ENCODE measurements around the gene VIT. TPM values are rescaled to one million over a fixed set of nuclear protein-coding genes. Genes with fewer than 3 reads are reported as not detected.

VIT gene
- total RNA-seq, 1 experiment from 2014 or later, result not detected

DNA sequence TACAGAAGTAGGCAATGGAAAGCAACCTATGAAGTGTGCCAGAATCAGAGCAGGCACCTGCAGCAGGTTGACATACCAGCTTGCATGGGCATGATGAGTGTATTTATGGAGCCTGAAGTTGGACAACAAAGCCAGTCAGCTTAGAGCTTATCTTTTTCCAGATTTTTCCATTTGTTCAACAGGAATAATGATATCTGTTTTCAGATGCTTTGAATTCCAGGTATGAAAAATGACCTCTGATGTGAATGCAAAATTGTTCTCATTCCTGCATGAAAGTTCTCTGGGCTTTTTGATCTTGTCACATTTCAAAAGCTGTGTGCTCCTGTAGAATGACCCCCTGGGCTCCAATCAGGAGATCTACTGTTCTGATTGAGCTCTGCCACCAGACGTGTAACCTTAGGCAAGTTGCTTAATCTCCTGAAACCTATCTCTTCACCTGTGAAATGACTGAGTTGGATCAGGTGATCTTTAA lies 38.2 kb upstream of the VIT start:
- intact Hi-C loops (cut with micrococcal nuclease), result no loop called here
- H3K27me3 ChIP-seq (ENCODE audit: low read length), result no peaks in the 10 kb centered on the region
- H3K4me1 ChIP-seq (ENCODE audit: insufficient read depth, low read length), result no peaks in the 10 kb centered on the region; the same call in 1 of the 2 replicates
- H3F3A ChIP-seq (ENCODE audit: low read length, unreplicated experiment), result no peaks in the 10 kb centered on the region
- H3K9me3 ChIP-seq (ENCODE audit: low read length), result no peaks in the 10 kb centered on the region
- no peak for TF ChIP-seq EZH2phosphoT487 (IDR thresholded peaks at IDR 0.05; ENCODE audit: borderline replicate concordance, low read length)
- no peak overlapping the region for H3K9ac ChIP-seq (ENCODE audit: low read length)
- no peak overlapping the region for H2AFZ ChIP-seq (ENCODE audit: low read length)
- H3K27ac ChIP-seq (ENCODE audit: low read length), result no peak overlapping the region
- CTCF ChIA-PET, result no interaction called here
- H3K4me2 ChIP-seq (ENCODE audit: low read length), result no peak overlapping the region
- no peak for DNase-seq
- H3K4me3 ChIP-seq (ENCODE audit: low read length), result no peak overlapping the region
- no peaks in the 10 kb centered on the region for H3K9me2 ChIP-seq (replicated peaks; ENCODE audit: low read length)
- no peaks in the 10 kb centered on the region for H3K79me2 ChIP-seq (ENCODE audit: low read length)
- no TSS peak for BruUV-seq (replicated peaks)
- H4K20me1 ChIP-seq (ENCODE audit: low read length), result no peaks in the 10 kb centered on the region
- POLR2A ChIA-PET (ENCODE audit: unreplicated experiment), result no interaction called here
- H3K36me3 ChIP-seq (ENCODE audit: low read depth, low read length), result no peaks in the 10 kb centered on the region
- no peak for ATAC-seq

DNA sequence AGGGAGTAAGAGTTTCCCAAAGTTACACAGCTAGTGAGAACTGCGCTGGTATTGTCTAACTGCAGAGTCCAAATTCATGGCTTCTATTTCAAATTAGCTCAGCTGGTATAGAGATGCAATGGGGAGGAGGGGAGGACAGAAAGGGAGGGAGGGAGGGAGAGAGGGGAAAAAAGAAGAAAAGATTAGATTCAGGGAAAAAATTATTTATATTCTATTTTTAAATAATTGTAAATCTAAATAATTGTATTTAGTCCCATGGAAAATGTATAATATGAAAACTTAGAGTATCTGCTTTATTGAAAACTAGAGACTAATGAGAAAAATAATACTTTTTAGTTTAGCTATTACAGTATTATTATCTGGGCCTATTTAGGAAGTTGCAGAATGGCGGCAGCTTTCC lies 37.3 kb upstream of the VIT start:
- Histone ChIP-seq H3K9ac (ENCODE audit: low read length) (no peak overlapping the region), H4K20me1 (ENCODE audit: low read length) (no peaks in the 10 kb centered on the region), H3K9me2 (replicated peaks; ENCODE audit: low read length) (no peaks in the 10 kb centered on the region), H3K27me3 (ENCODE audit: low read length) (no peaks in the 10 kb centered on the region), H3K4me2 (ENCODE audit: low read length) (no peak overlapping the region), H3K36me3 (ENCODE audit: low read depth, low read length) (no peaks in the 10 kb centered on the region), H3F3A (ENCODE audit: low read length, unreplicated experiment) (no peaks in the 10 kb centered on the region), H3K4me3 (ENCODE audit: low read length) (no peak overlapping the region), H3K27ac (ENCODE audit: low read length) (no peak overlapping the region), H2AFZ (ENCODE audit: low read length) (no peak overlapping the region), H3K9me3 (ENCODE audit: low read length) (no peaks in the 10 kb centered on the region), H3K79me2 (ENCODE audit: low read length) (no peaks in the 10 kb centered on the region), H3K4me1 (ENCODE audit: insufficient read depth, low read length) (peaks cover 4% of the 10 kb centered on the region; the same call in 1 of the 2 replicates)
- ATAC-seq (no peak), DNase-seq (no peak)
- no peak for TF ChIP-seq EZH2phosphoT487 (IDR thresholded peaks at IDR 0.05; ENCODE audit: borderline replicate concordance, low read length)
- TF ChIP-seq, protein P1, sequence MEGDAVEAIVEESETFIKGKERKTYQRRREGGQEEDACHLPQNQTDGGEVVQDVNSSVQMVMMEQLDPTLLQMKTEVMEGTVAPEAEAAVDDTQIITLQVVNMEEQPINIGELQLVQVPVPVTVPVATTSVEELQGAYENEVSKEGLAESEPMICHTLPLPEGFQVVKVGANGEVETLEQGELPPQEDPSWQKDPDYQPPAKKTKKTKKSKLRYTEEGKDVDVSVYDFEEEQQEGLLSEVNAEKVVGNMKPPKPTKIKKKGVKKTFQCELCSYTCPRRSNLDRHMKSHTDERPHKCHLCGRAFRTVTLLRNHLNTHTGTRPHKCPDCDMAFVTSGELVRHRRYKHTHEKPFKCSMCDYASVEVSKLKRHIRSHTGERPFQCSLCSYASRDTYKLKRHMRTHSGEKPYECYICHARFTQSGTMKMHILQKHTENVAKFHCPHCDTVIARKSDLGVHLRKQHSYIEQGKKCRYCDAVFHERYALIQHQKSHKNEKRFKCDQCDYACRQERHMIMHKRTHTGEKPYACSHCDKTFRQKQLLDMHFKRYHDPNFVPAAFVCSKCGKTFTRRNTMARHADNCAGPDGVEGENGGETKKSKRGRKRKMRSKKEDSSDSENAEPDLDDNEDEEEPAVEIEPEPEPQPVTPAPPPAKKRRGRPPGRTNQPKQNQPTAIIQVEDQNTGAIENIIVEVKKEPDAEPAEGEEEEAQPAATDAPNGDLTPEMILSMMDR (conservative IDR thresholded peaks at IDR 0.05; ENCODE audit: low read depth, low read length), result no peak
- no peak for TF ChIP-seq EZH2 (IDR thresholded peaks at IDR 0.05; ENCODE audit: low read length, unreplicated experiment)
- intact Hi-C loops (cut with micrococcal nuclease), result no loop called here
- no TSS peak for BruUV-seq (replicated peaks)
- ChIA-PET CTCF (interaction anchor here (0.6 kb wide), 1 partner anchor 112 kb away, joined by 3 read pairs; no protein-coding TSS in a partner anchor), POLR2A (ENCODE audit: unreplicated experiment) (no interaction called here)

GRCh38 chr2:36659872-36660312 lies 36.6 kb upstream of the VIT start:
- BruUV-seq (replicated peaks), result no TSS peak
- H2AFZ ChIP-seq (ENCODE audit: low read length), result no peak overlapping the region; the same call in 1 of the 2 replicates

More at GRCh38 chr2:36659872-36660312, 36.6 kb upstream of the VIT start:
- Histone ChIP-seq H3F3A (ENCODE audit: low read length, unreplicated experiment) (no peaks in the 10 kb centered on the region), H3K9ac (ENCODE audit: low read length) (no peak overlapping the region), H3K4me3 (ENCODE audit: low read length) (no peak overlapping the region), H3K36me3 (ENCODE audit: low read depth, low read length) (no peaks in the 10 kb centered on the region), H3K4me2 (ENCODE audit: low read length) (no peak overlapping the region), H3K9me3 (ENCODE audit: low read length) (no peaks in the 10 kb centered on the region), H3K4me1 (ENCODE audit: insufficient read depth, low read length) (peaks cover 4% of the 10 kb centered on the region; the same call in 1 of the 2 replicates), H3K79me2 (ENCODE audit: low read length) (no peaks in the 10 kb centered on the region), H3K27ac (ENCODE audit: low read length) (no peak overlapping the region), H3K9me2 (replicated peaks; ENCODE audit: low read length) (no peaks in the 10 kb centered on the region), H4K20me1 (ENCODE audit: low read length) (no peaks in the 10 kb centered on the region), H3K27me3 (ENCODE audit: low read length) (no peaks in the 10 kb centered on the region)
- ChIA-PET CTCF (no interaction called here), POLR2A (ENCODE audit: unreplicated experiment) (no interaction called here)
- DNase-seq (no peak), ATAC-seq (no peak)
- TF ChIP-seq, protein P1 (conservative IDR thresholded peaks at IDR 0.05; ENCODE audit: low read depth, low read length), result no peak
- no peak for TF ChIP-seq EZH2phosphoT487 (IDR thresholded peaks at IDR 0.05; ENCODE audit: borderline replicate concordance, low read length)
- TF ChIP-seq EZH2 (IDR thresholded peaks at IDR 0.05; ENCODE audit: low read length, unreplicated experiment), result no peak
- intact Hi-C loops (cut with micrococcal nuclease), result loop anchor here (5.0 kb wide), 1 partner anchor 63 kb away; the partner anchor contains the start of gene FEZ2
